ENCODE results near the gene CWH43.
"Not testable (repeated sequence)": the region's sequence is repeated elsewhere in the genome, so short reads cannot be mapped to it uniquely, and the experiment has no call there.

The CWH43 gene

DNA sequence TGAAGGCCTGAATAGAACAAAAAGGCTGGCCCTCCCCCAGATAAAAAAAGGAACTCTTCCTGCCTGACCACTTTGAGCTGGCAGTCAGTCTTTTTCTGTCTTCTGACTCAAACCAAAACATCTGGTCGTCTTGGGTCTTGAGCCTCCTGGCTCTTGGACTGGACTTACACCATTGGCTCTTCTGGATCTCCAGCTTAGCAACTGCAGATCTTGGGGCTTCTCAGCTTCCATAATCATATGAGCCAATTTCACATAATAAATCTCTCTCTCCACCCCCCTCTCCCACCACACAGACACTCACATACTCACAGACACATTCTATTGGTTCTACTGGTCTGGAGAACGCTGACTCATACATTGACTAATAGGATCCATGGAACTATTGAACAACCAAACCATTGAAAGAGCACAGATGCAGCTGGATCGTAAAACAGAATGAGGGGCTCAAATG, 15.6 kb upstream of the CWH43 start:
- Histone ChIP-seq H3K4me1 (ENCODE audit: control insufficient read depth in 2 of 2, insufficient read depth in 2 of 2, low read length in 2 of 2) (no peaks in the 10 kb centered on the region), H3K9me3 (ENCODE audit: control insufficient read depth in 2 of 2, low read length in 2 of 2) (no peaks in the 10 kb centered on the region), H3K36me3 (ENCODE audit: control insufficient read depth in 2 of 2, insufficient read depth in 2 of 2, low read length in 2 of 2) (no peaks in the 10 kb centered on the region), H3K4me3 (ENCODE audit: low read length in 2 of 2) (no peak overlapping the region), H3K27ac (ENCODE audit: low read depth in 2 of 2, low read length in 2 of 2) (no peak overlapping the region), H3K9ac (ENCODE audit: low read depth in 1 of 2, low read length in 2 of 2) (no peak overlapping the region), H3K27me3 (ENCODE audit: control insufficient read depth in 2 of 2, insufficient read depth in 2 of 2, low read length in 2 of 2) (no peaks in the 10 kb centered on the region)

DNA sequence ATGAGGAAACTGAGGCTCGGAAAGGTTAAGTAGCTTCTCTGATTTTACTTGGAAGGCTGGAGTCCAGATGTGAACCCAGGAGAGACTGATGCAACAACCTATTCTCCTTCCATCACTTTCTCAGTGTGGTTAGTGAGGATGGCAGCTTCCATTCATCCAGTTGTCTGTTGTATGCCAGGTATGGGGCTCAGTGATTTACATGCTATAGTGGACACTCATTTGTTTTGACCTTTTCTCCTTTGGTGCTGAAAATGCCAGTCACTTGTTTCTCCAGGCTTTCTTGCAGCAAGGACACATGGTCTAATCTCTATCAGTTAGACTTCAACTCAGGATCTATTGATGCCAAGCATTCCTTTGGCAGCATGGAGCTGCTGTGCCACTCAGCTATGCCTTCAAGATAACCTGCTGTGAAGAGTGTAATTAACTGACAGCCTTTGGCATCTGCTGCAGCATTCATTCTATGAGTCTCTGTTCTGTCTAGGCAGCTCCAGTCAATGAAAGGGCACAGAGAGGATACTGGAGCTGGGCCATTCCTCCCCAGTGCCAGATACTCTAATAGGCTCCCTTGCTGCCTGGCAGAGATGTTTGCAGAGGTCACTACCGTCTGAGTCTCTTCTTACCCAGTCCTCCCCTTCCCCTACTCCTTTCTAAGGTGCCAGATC, 11.0 kb upstream of the CWH43 start:
- no peaks in the 10 kb centered on the region for H3K9me3 ChIP-seq (ENCODE audit: control insufficient read depth in 2 of 2, low read length in 2 of 2)
- peaks cover 0 to 2% of the 10 kb centered on the region in 2 donors for H3K27me3 ChIP-seq (ENCODE audit: control insufficient read depth in 2 of 2, insufficient read depth in 2 of 2, low read length in 2 of 2)
- H3K36me3 ChIP-seq (ENCODE audit: control insufficient read depth in 2 of 2, insufficient read depth in 2 of 2, low read length in 2 of 2), result no peaks in the 10 kb centered on the region
- no peak overlapping the region for H3K27ac ChIP-seq (ENCODE audit: low read depth in 2 of 2, low read length in 2 of 2)
- no peak overlapping the region for H3K9ac ChIP-seq (ENCODE audit: low read depth in 1 of 2, low read length in 2 of 2)
- no peaks in the 10 kb centered on the region for H3K4me1 ChIP-seq (ENCODE audit: control insufficient read depth in 2 of 2, insufficient read depth in 2 of 2, low read length in 2 of 2)
- no peak overlapping the region for H3K4me3 ChIP-seq (ENCODE audit: low read length in 2 of 2)

DNA sequence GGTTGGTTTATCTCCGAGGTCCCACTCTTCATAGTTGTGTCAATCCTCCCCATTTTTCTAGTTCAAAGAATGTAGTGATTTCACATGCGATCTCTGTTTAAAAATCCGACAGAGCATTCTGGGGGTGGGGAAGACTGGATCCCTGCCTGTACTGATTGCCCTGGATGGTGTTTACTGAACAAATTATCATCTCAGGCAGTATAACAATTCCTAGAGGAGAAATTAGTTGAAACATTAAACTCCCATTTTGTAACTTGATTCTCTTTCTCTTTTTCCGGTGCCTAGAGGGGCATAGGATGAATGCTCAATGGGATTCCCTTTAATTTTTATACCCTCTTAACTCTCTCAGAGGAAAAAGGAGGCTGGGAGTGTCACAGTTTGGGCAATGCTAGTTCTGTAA, 10.0 kb upstream of the CWH43 start:
- Histone ChIP-seq H3K36me3 (ENCODE audit: control insufficient read depth in 2 of 2, insufficient read depth in 2 of 2, low read length in 2 of 2) (no peaks in the 10 kb centered on the region), H3K4me3 (ENCODE audit: low read length in 2 of 2) (no peak overlapping the region), H3K27ac (ENCODE audit: low read depth in 2 of 2, low read length in 2 of 2) (no peak overlapping the region), H3K9me3 (ENCODE audit: control insufficient read depth in 2 of 2, low read length in 2 of 2) (no peaks in the 10 kb centered on the region), H3K4me1 (ENCODE audit: control insufficient read depth in 2 of 2, insufficient read depth in 2 of 2, low read length in 2 of 2) (no peaks in the 10 kb centered on the region), H3K27me3 (ENCODE audit: control insufficient read depth in 2 of 2, insufficient read depth in 2 of 2, low read length in 2 of 2) (peaks cover 0 to 2% of the 10 kb centered on the region in 2 donors), H3K9ac (ENCODE audit: low read depth in 1 of 2, low read length in 2 of 2) (no peak overlapping the region)

DNA sequence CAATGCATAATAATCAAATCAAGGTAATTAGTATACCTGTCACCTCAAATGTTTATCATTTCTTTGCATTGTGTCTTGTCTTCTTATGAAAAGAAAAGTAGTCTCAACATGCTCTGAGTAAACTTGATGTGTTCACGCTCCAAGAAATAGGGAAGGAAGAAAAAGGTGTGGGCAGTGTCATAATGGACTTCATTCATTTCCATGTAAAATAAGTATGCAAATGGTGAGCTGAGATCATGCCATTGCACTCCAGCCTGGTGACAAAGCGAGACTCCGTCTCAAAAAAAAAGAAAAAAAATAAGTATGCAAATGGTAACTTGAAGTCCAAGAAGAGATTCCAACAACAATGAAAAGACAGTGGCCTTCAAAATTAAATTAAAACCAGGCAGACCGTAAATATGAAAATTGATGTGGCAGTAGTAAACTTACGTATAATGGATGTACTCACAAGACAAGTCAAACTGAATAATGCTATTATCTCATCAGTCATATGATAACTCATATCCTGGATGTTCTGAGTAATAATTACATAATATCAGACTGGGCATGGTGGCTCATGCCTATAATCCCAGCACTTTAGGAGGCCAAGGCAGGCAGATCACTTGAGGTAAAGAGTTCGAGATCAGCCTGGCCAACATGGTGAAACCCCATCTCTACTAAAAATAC, 6.0 kb upstream of the CWH43 start:
- H3K27me3 ChIP-seq (ENCODE audit: control insufficient read depth in 2 of 2, insufficient read depth in 2 of 2, low read length in 2 of 2), result peaks cover 0 to 2% of the 10 kb centered on the region in 2 donors
- H3K9me3 ChIP-seq (ENCODE audit: control insufficient read depth in 2 of 2, low read length in 2 of 2), result no peaks in the 10 kb centered on the region
- H3K9ac ChIP-seq (ENCODE audit: low read depth in 1 of 2, low read length in 2 of 2), result no peak overlapping the region
- H3K36me3 ChIP-seq (ENCODE audit: control insufficient read depth in 2 of 2, insufficient read depth in 2 of 2, low read length in 2 of 2), result no peaks in the 10 kb centered on the region
- H3K27ac ChIP-seq (ENCODE audit: low read depth in 2 of 2, low read length in 2 of 2), result no peak overlapping the region
- H3K4me3 ChIP-seq (ENCODE audit: low read length in 2 of 2), result no peak overlapping the region
- H3K4me1 ChIP-seq (ENCODE audit: control insufficient read depth in 2 of 2, insufficient read depth in 2 of 2, low read length in 2 of 2), result no peaks in the 10 kb centered on the region

DNA sequence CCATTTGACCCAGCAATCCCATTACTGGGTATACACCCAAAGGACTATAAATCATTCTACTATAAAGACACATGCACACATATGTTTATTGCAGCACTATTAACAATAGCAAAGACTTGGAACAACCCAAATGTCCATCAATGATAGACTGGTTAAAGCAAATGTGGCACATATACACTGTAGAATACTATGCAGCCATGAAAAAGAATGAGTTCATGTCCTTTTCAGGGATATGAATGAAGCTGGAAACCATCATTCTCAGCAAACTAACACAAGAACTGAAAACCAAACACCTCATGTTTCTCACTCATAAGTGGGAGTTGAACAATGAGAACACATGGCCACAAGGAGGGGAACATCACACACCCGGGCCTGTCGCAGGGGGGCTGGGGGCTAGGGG, 2.1 kb upstream of the CWH43 start:
- H3K27ac ChIP-seq (ENCODE audit: low read depth in 2 of 2, low read length in 2 of 2); H3K9me3 ChIP-seq (ENCODE audit: control insufficient read depth in 2 of 2, low read length in 2 of 2); H3K36me3 ChIP-seq (ENCODE audit: control insufficient read depth in 2 of 2, insufficient read depth in 2 of 2, low read length in 2 of 2); H3K4me3 ChIP-seq (ENCODE audit: low read length in 2 of 2); H3K9ac ChIP-seq (ENCODE audit: low read depth in 1 of 2, low read length in 2 of 2); H3K27me3 ChIP-seq (ENCODE audit: control insufficient read depth in 2 of 2, insufficient read depth in 2 of 2, low read length in 2 of 2): not testable (repeated sequence)
- H3K4me1 ChIP-seq (ENCODE audit: control insufficient read depth in 2 of 2, insufficient read depth in 2 of 2, low read length in 2 of 2), result peaks cover 4 to 14% of the 10 kb centered on the region in 2 donors

DNA sequence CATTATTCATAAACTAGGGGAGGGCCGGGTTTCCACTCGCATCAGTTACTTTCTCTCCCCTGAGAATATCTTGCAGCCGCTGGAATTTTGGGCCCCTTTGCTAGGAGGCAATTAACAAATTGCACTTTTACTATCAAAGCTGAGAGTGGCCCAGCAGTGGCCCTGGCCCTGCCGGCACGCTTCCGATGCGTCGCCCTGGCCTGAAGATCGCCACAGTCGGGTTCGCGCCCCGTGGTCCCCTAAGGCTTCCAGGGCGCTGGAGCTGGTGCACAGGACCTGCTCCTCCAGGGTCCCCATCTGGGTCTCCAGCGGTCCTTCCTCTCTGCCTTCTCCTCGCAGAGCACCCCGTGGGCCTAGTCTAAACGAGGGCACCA, 486 bp upstream of the CWH43 start:
- no peak overlapping the region for H3K27ac ChIP-seq (ENCODE audit: low read depth in 2 of 2, low read length in 2 of 2)
- peaks cover 6 to 26% of the 10 kb centered on the region in 2 donors for H3K4me1 ChIP-seq (ENCODE audit: control insufficient read depth in 2 of 2, insufficient read depth in 2 of 2, low read length in 2 of 2)
- peak overlapping the region; percentile 65 to 68 for H3K4me3 ChIP-seq (ENCODE audit: low read length in 2 of 2)
- H3K27me3 ChIP-seq (ENCODE audit: control insufficient read depth in 2 of 2, insufficient read depth in 2 of 2, low read length in 2 of 2), result peaks cover 0 to 3% of the 10 kb centered on the region in 2 donors
- H3K9me3 ChIP-seq (ENCODE audit: control insufficient read depth in 2 of 2, low read length in 2 of 2), result no peaks in the 10 kb centered on the region
- peak overlapping the region in 1 of 2 donors; percentile 73 for H3K9ac ChIP-seq (ENCODE audit: low read depth in 1 of 2, low read length in 2 of 2)
- no peaks in the 10 kb centered on the region for H3K36me3 ChIP-seq (ENCODE audit: control insufficient read depth in 2 of 2, insufficient read depth in 2 of 2, low read length in 2 of 2)

DNA sequence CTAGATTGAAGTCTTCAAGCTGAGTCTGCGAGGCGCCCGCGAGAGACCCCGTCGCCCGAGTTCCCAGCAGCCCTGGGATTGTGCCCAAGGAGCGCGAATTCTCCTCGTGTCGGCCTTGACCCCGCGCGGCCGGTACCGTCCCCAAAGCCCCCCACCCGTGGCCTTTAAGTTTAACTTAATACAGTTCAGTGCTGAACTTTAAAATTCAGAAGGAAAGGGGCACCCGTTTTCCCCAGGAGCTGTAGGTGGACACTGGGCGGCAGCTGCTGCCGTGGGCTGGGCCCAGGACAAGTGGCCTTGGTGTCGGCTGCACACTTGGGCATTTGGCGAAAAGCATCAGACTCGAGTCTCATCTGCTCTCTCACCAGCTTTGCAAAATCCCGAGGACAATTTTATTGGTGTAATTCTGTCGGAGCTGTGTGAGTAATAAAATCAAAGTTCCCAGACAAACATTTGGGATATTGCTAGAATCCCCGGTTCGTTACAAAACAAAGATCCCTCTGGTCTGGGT, 634 bp downstream of the CWH43 start:
- Histone ChIP-seq H3K9ac (ENCODE audit: low read depth in 1 of 2, low read length in 2 of 2) (peak overlapping the region in 1 of 2 donors; percentile 73), H3K4me3 (ENCODE audit: low read length in 2 of 2) (peak overlapping the region; percentile 65 to 68), H3K27me3 (ENCODE audit: control insufficient read depth in 2 of 2, insufficient read depth in 2 of 2, low read length in 2 of 2) (peaks cover 0 to 3% of the 10 kb centered on the region in 2 donors), H3K9me3 (ENCODE audit: control insufficient read depth in 2 of 2, low read length in 2 of 2) (no peaks in the 10 kb centered on the region), H3K27ac (ENCODE audit: low read depth in 2 of 2, low read length in 2 of 2) (peak overlapping the region; percentile 71), H3K36me3 (ENCODE audit: control insufficient read depth in 2 of 2, insufficient read depth in 2 of 2, low read length in 2 of 2) (no peaks in the 10 kb centered on the region), H3K4me1 (ENCODE audit: control insufficient read depth in 2 of 2, insufficient read depth in 2 of 2, low read length in 2 of 2) (peaks cover 6 to 35% of the 10 kb centered on the region in 2 donors)

DNA sequence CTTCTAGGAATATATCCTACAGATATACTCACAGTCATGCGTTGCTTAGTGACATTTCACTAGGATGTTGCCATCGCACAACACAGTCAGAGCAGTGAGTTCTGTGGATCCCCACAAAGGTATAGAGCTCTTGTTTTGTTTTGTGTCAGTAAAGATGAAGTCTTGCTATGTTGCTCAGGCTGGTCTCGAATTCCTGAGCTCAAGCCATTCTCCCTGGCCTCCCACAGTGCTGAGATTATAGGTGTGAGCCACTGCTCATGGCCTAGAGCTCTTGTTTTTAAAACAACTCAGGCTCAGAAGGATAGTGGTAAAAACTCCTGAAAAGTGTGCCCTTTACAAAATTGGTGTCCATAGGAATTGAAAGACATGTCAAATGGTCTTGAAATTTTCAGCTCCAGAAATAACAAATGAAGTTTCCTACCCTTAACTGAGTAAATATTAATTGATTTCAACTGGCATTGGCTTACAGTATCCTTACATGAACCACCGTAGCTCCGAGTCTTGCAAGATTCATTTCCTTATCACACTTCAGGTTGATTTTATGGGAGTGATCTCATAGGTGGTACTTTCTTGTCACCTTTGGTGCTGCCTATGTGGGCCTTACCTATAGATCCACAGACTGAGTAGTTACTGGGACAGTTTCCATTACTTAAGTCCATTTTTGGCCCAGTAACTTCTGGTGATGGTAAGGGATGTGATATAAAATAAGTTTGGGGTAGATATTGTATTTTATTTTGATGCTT, 3.6 kb downstream of the CWH43 start:
- Histone ChIP-seq H3K27ac (ENCODE audit: low read depth in 2 of 2, low read length in 2 of 2) (peak overlapping the region; percentile 50 to 53), H3K9me3 (ENCODE audit: control insufficient read depth in 2 of 2, low read length in 2 of 2) (no peaks in the 10 kb centered on the region), H3K9ac (ENCODE audit: low read depth in 1 of 2, low read length in 2 of 2) (no peak overlapping the region), H3K4me3 (ENCODE audit: low read length in 2 of 2) (no peak overlapping the region), H3K4me1 (ENCODE audit: control insufficient read depth in 2 of 2, insufficient read depth in 2 of 2, low read length in 2 of 2) (peaks cover 6 to 37% of the 10 kb centered on the region in 2 donors), H3K36me3 (ENCODE audit: control insufficient read depth in 2 of 2, insufficient read depth in 2 of 2, low read length in 2 of 2) (no peaks in the 10 kb centered on the region), H3K27me3 (ENCODE audit: control insufficient read depth in 2 of 2, insufficient read depth in 2 of 2, low read length in 2 of 2) (peaks cover 0 to 3% of the 10 kb centered on the region in 2 donors)

DNA sequence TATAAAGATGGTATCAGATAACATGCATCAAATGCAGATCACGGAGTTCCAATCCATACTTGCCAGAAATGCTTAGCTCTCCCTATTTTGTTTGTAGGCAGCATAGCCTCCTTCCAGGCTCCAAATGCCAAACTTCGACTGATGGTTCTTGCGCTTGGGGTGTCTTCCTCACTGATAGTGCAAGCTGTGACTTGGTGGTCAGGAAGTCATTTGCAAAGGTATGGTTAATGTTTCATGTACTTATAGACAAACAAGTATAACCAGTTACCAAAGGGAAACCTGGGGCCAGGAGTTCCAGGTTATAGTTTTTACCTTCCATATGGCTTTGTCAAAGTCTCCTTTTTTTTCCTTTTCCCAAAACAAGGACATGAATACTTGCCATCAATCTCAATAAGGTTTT, 5.3 kb downstream of the CWH43 start:
- peaks cover 0 to 3% of the 10 kb centered on the region in 2 donors for H3K27me3 ChIP-seq (ENCODE audit: control insufficient read depth in 2 of 2, insufficient read depth in 2 of 2, low read length in 2 of 2)
- no peak overlapping the region for H3K27ac ChIP-seq (ENCODE audit: low read depth in 2 of 2, low read length in 2 of 2)
- H3K36me3 ChIP-seq (ENCODE audit: control insufficient read depth in 2 of 2, insufficient read depth in 2 of 2, low read length in 2 of 2), result no peaks in the 10 kb centered on the region
- H3K4me3 ChIP-seq (ENCODE audit: low read length in 2 of 2), result no peak overlapping the region
- H3K9me3 ChIP-seq (ENCODE audit: control insufficient read depth in 2 of 2, low read length in 2 of 2), result no peaks in the 10 kb centered on the region
- H3K9ac ChIP-seq (ENCODE audit: low read depth in 1 of 2, low read length in 2 of 2), result no peak overlapping the region
- peaks cover 6 to 33% of the 10 kb centered on the region in 2 donors for H3K4me1 ChIP-seq (ENCODE audit: control insufficient read depth in 2 of 2, insufficient read depth in 2 of 2, low read length in 2 of 2)

DNA sequence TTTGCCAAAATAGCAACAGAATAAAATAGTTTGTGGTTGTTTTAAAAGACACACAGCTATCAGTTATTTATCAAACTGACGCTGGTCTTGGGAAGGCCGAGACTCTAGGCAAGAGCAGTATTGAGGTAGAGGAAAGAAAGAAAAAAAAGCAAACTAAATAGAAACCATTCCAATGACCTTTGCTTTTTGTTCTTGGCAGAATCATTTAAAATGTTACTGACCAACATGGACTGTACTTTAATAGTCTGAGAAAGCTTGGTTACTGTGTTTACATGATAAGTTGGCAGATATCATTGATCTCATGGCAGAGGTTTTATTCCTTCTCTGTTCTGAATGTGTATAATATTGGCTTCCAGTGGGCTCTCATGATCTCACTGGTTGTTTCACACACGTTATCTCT, 11.9 kb downstream of the CWH43 start:
- Histone ChIP-seq H3K9me3 (ENCODE audit: control insufficient read depth in 2 of 2, low read length in 2 of 2) (no peaks in the 10 kb centered on the region), H3K4me3 (ENCODE audit: low read length in 2 of 2) (no peak overlapping the region), H3K9ac (ENCODE audit: low read depth in 1 of 2, low read length in 2 of 2) (no peak overlapping the region), H3K27me3 (ENCODE audit: control insufficient read depth in 2 of 2, insufficient read depth in 2 of 2, low read length in 2 of 2) (no peaks in the 10 kb centered on the region), H3K36me3 (ENCODE audit: control insufficient read depth in 2 of 2, insufficient read depth in 2 of 2, low read length in 2 of 2) (peaks cover 0 to 3% of the 10 kb centered on the region in 2 donors), H3K4me1 (ENCODE audit: control insufficient read depth in 2 of 2, insufficient read depth in 2 of 2, low read length in 2 of 2) (no peaks in the 10 kb centered on the region), H3K27ac (ENCODE audit: low read depth in 2 of 2, low read length in 2 of 2) (no peak overlapping the region)

All from mucosa of rectum (tissue), 2 donors.